Thyroid gland (tissue), 4 donors: Measurements from ENCODE around the gene DPYSL5. TPM values are rescaled to one million over a fixed set of nuclear protein-coding genes. Genes with fewer than 3 reads are reported as not detected.
"Not testable (repeated sequence)": the region's sequence is repeated elsewhere in the genome, so short reads cannot be mapped to it uniquely, and the experiment has no call there.

ENCODE experiments used
- DNase-seq, 2 donors: peaks; one replicate each; pipeline ENCODE4 v3.0.0-alpha.2; 2019
- H3K27ac ChIP-seq, 3 donors: fragments of 200-600 bp; sonication (generic); 1 replicate in 2 of 3; 2 replicates in 1 of 3; pipeline ENCODE4 v1.5.1; 2016 to 2019; ENCODE audit warnings: mild to moderate bottlenecking in 1 of 3, moderate library complexity in 1 of 3
- H3K27me3 ChIP-seq: fragments of 200-600 bp; sonication (generic); one replicate; pipeline ENCODE4 v1.5.1; 2019
- H3K36me3 ChIP-seq, 2 donors: fragments of 200-600 bp; sonication (generic); one replicate each; pipeline ENCODE4 v1.5.1; 2016 to 2019
- H3K4me1 ChIP-seq, 2 donors: fragments of 200-600 bp; sonication (generic); one replicate each; pipeline ENCODE4 v1.5.1; 2017 to 2019
- H3K4me3 ChIP-seq, 3 donors: fragments of 200-600 bp; sonication (generic); replicated peaks in 1 of 3; 1 replicate in 2 of 3; 2 replicates in 1 of 3; pipeline ENCODE4 v1.5.1; 2016; ENCODE audit warnings: mild to moderate bottlenecking in 1 of 3
- H3K9me3 ChIP-seq: fragments of 200-600 bp; sonication (generic); one replicate; pipeline ENCODE4 v1.5.1; 2017
- POLR2A ChIP-seq, 2 donors: fragments of 450-650 bp; IDR thresholded peaks; one replicate each; pipeline ENCODE4 v1.6.1; 2017; ENCODE audit warnings: antibody characterized with exemption in 2 of 2, mild to moderate bottlenecking in 2 of 2, moderate library complexity in 1 of 2
- WGBS, 2 donors: methylation state at CpG; one replicate each; pipeline ENCODE4 v1.1.5; 2017; 5-methylcytosine and 5-hydroxymethylcytosine counted together
- intact Hi-C: fragments of 100-400 bp; cut with DNase I; formaldehyde crosslinking; loops from one replicate; pipeline ENCODE4 v1.15.1; 2023
- total RNA-seq, 4 donors: library from RNA; depleted of rRNA; stranded (reverse); fragments of >200 nt; gene quantifications; one replicate each; pipeline ENCODE4 v1.2.3, GENCODE V29; 2016
- TF ChIP-seq, protein P1 (sequence below), 6 experiments: fragments of 200-600 bp in 3 of 6; fragments of 450-650 bp in 3 of 6; sonication (generic) in 3 of 6; IDR thresholded peaks; one replicate each; pipeline ENCODE4 v1.5.1; 2016 to 2019; ENCODE audit warnings: antibody characterized with exemption in 6 of 6, mild to moderate bottlenecking in 2 of 6, inconsistent platforms in 1 of 6, moderate library complexity in 1 of 6

The DPYSL5 gene
- total RNA-seq, 4 donors from 2014 or later = not detected

DNA sequence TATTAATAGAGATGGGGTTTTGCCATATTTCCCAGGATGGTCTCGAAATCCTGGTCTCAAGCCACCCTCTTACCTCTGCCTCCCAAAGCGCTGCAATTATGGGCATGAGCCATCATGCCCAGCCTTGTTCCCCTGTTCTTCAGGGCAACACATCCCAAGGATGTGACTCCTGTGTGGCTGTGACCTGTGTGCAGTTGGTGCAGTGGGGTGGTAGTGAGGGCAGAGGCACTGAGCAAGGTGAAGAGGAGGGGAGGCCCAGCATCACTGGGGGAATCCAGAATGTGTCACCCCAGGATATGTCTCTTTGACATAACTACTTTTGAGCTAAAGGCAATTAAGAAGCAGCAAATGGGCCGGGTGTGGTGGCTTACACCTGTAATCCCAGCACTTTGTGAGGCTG lies 38.7 kb upstream of the DPYSL5 start:
- no peak for DNase-seq
- TF ChIP-seq POLR2A (IDR thresholded peaks at IDR 0.05) = no peak
- TF ChIP-seq, protein P1, sequence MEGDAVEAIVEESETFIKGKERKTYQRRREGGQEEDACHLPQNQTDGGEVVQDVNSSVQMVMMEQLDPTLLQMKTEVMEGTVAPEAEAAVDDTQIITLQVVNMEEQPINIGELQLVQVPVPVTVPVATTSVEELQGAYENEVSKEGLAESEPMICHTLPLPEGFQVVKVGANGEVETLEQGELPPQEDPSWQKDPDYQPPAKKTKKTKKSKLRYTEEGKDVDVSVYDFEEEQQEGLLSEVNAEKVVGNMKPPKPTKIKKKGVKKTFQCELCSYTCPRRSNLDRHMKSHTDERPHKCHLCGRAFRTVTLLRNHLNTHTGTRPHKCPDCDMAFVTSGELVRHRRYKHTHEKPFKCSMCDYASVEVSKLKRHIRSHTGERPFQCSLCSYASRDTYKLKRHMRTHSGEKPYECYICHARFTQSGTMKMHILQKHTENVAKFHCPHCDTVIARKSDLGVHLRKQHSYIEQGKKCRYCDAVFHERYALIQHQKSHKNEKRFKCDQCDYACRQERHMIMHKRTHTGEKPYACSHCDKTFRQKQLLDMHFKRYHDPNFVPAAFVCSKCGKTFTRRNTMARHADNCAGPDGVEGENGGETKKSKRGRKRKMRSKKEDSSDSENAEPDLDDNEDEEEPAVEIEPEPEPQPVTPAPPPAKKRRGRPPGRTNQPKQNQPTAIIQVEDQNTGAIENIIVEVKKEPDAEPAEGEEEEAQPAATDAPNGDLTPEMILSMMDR (IDR thresholded peaks at IDR 0.05) = no peak

DNA sequence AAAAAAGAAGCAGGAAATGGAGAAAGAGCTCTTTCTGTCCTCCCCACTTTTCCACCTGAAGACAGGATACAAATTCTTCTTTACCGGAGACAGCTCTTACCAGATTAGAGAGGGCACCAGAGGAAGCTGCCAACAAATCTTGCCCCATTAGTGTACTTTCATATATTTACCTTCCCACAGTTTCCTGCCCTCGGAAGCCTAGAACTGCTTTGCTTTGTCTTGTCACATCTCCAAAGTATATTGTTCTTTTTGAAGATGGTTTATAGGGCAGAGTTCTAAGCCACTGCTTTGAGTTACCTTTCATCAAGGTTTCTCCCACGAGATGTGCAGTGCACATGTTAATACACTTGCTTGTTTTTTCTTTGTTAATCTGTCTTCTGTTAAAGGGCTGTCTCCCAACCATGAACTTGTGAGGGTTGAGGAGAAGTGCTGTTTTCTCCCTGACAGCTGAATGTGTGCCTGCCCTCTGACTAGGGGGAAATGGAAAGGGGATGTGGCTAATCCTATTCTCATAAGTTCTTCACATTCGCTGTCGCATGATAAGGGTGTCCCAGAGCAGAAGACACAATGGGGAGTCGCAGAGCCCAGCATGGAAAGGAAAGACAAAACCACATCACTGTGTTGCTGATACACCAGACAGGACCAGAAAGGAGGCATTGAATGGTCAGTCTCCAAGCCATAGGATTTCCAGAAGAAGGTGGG lies 37.9 kb upstream of the DPYSL5 start:
- 74 to 75% methylated on average over 6 of the region's 6 CpGs for WGBS, 2 donors
- H3K9me3 ChIP-seq = no peaks in the 10 kb centered on the region
- H3K4me1 ChIP-seq = no peaks in the 10 kb centered on the region
- DNase-seq = no peak
- no peak overlapping the region for H3K4me3 ChIP-seq
- no peaks in the 10 kb centered on the region for H3K27me3 ChIP-seq
- H3K27ac ChIP-seq = no peak overlapping the region
- intact Hi-C loops = no loop called here
- TF ChIP-seq, protein P1 (IDR thresholded peaks at IDR 0.05) = no peak
- no peak for TF ChIP-seq POLR2A (IDR thresholded peaks at IDR 0.05)
- H3K36me3 ChIP-seq = no peaks in the 10 kb centered on the region

More for the DNA sequence above, 38.7 kb upstream of the DPYSL5 start:
- H3K9me3 ChIP-seq = no peaks in the 10 kb centered on the region
- no peaks in the 10 kb centered on the region for H3K27me3 ChIP-seq
- H3K36me3 ChIP-seq = no peaks in the 10 kb centered on the region
- H3K4me1 ChIP-seq = no peaks in the 10 kb centered on the region
- WGBS, 2 donors = 91 to 98% methylated on average over 3 of the region's 3 CpGs
- H3K4me3 ChIP-seq = no peak overlapping the region
- intact Hi-C loops = no loop called here
- no peak overlapping the region for H3K27ac ChIP-seq

- no peaks in the 10 kb centered on the region for H3K4me1 ChIP-seq
- H3K27ac ChIP-seq = no peak overlapping the region
- no peak for DNase-seq
- H3K27me3 ChIP-seq = no peaks in the 10 kb centered on the region
- intact Hi-C loops = no loop called here
- no peak overlapping the region for H3K4me3 ChIP-seq
- no peaks in the 10 kb centered on the region for H3K36me3 ChIP-seq
- TF ChIP-seq POLR2A (IDR thresholded peaks at IDR 0.05) = no peak
- TF ChIP-seq, protein P1 (IDR thresholded peaks at IDR 0.05) = no peak
- no peaks in the 10 kb centered on the region for H3K9me3 ChIP-seq
- WGBS, 2 donors = 62 to 77% methylated on average over 7 to 8 of the region's 8 CpGs
These were observed 36.7 kb upstream of the DPYSL5 start for GRCh38 chr2:26811261-26811660.

DNA sequence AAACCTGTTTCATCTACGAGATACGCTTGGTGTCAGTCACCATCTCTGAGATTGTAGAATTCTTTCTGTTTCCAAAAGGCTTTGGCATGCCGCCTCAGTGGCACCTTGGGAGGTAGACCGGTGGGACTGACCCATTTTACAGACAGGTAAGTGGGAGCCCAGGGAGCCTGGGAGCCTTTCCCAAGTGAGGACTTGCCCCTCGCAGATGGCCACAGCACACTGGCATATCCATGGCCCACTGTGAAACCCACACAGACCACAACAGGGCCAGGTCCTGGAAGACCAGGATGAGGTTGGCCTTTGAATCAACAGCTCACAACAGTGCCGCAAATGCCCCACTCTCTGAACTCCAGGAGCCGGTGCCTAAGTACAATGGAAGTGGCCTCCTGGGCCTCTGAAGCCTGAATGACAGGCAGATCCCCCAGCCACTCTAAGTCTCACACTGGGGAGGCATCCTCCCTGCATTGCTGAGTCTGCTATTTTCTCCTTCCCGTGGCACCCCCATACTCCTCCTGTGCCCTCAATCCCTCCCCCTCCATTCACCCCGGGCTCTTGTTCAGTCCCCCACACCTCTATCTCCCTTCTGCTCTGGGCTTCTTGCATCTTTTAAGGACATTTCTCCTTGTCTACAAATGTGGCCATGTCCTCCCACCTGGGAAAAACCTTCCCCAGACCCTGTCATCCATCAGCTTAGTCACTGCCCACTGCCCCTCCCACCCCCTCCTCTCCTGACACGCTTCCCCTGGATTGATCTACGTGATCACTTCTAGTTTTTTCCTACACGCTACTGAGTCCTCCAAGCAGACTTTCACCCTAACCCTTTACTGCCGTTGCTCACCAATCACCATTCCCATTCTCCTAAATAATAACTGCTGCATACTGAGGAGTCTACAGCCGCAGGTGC lies 35.9 kb upstream of the DPYSL5 start:
- Histone ChIP-seq H3K27me3 (no peaks in the 10 kb centered on the region), H3K4me1 (no peaks in the 10 kb centered on the region), H3K4me3 (no peak overlapping the region), H3K36me3 (no peaks in the 10 kb centered on the region), H3K9me3 (no peaks in the 10 kb centered on the region), H3K27ac (no peak overlapping the region)
- intact Hi-C loops = no loop called here
- TF ChIP-seq, protein P1 (IDR thresholded peaks at IDR 0.05) = no peak
- no peak for TF ChIP-seq POLR2A (IDR thresholded peaks at IDR 0.05)
- DNase-seq = no peak
- WGBS, 2 donors = 69 to 73% methylated on average over 14 of the region's 14 CpGs

DNA sequence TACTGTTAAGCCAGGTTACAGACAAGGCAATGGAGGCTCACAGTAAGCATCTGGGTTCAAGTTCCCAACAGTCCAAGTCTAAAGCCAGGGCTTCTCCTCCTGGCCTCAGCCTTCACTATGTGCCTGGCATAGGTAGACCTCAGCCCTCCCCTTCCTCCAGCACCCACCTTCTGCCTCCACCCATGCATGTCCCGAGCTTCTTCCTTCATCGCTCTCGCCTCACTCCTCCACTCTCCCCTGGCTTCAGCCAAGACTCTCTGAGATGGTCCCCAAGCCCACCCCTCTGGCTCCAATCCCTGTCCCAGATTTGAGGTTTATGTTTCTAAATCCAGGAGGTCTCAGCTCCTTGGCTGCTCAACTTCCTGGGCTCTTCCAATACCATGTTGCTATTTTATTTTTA lies 35.2 kb upstream of the DPYSL5 start:
- Histone ChIP-seq H3K4me1 (no peaks in the 10 kb centered on the region), H3K36me3 (no peaks in the 10 kb centered on the region), H3K9me3 (no peaks in the 10 kb centered on the region), H3K27me3 (no peaks in the 10 kb centered on the region), H3K4me3 (no peak overlapping the region), H3K27ac (no peak overlapping the region)
- intact Hi-C loops = no loop called here
- TF ChIP-seq, protein P1 (IDR thresholded peaks at IDR 0.05) = no peak
- TF ChIP-seq POLR2A (IDR thresholded peaks at IDR 0.05) = no peak
- WGBS, 2 donors = 78 to 83% methylated on average over 3 of the region's 3 CpGs
- no peak for DNase-seq

- 91 to 94% methylated on average over 26 to 40 of the region's 52 CpGs for WGBS, 2 donors
- H3K4me1 ChIP-seq, DNase-seq, intact Hi-C loops, H3K36me3 ChIP-seq, H3K9me3 ChIP-seq, H3K4me3 ChIP-seq, H3K27ac ChIP-seq, H3K27me3 ChIP-seq: not testable (repeated sequence)
These were observed 33.7 kb upstream of the DPYSL5 start for GRCh38 chr2:26814072-26814765.
